HepG2 (cell line): ENCODE data around the gene NUDT3. TPM values are rescaled to one million over a fixed set of nuclear protein-coding genes. Genes with fewer than 3 reads are reported as not detected.

ENCODE experiments used
- ATAC-seq: fragments of 200-7000 bp; cut with Tn5 transposase; 3 replicates; pipeline ENCODE4 v1.9.1; 2020; ENCODE audit warnings: mild to moderate bottlenecking, moderate library complexity
- BruUV-seq: library from RNA; stranded (reverse); fragments of 400-500 nt; replicated peaks from 2 replicates; lab custom pipeline; 2021; lab: Mats Ljungman, UMichigan
- CTCF ChIA-PET: fragments of 300-600 bp; formaldehyde crosslinking; extraction: SDS; loops from one replicate; lab custom pipeline; 2021; ENCODE audit warnings: low total read pairs, inconsistent platforms, low intra/inter-chr PET ratio; lab: Yijun Ruan, JAX
- POLR2A ChIA-PET: fragments of 350-600 bp; sonication (Branson Sonifier 250); formaldehyde crosslinking; loops from one replicate; lab custom pipeline; 2020; ENCODE audit warnings: antibody characterized with exemption, inconsistent platforms; lab: Yijun Ruan, JAX
- DNase-seq: peaks from one replicate; pipeline ENCODE4 v3.0.0-alpha.2; 2015; ENCODE audit warnings: low spot score
- FAIRE-seq: peaks from 3 replicates; lab custom pipeline; 2011; peaks lifted over from hg19 to GRCh38; lab: Jason Lieb, UNC
- H2AFZ ChIP-seq: one replicate; pipeline ENCODE4 v1.6.1; 2011; ENCODE audit warnings: low read length, inconsistent platforms
- H3K27ac ChIP-seq: fragments of 300-600 bp; 3 replicates; pipeline ENCODE4 v1.8.0; 2011; ENCODE audit warnings: mixed run types, mild to moderate bottlenecking, mixed read lengths, low read length, inconsistent platforms; ENCODE audit not compliant: insufficient read depth; ENCODE audit errors: extremely low read length
- H3K27me3 ChIP-seq, 2 experiments: fragments of 200-600 bp in 1 of 2; 2 replicates in 1 of 2; 3 replicates in 1 of 2; pipeline versions ENCODE4 v1.6.0 to v1.8.0; 2011; ENCODE audit warnings: low read length in 2 of 2, mild to moderate bottlenecking in 2 of 2, moderate library complexity in 2 of 2, inconsistent platforms in 1 of 2; ENCODE audit not compliant: insufficient read depth in 2 of 2, control insufficient read depth in 1 of 2
- H3K36me3 ChIP-seq, 2 experiments: fragments of 200-600 bp in 1 of 2; replicated peaks in 1 of 2; 2 replicates in 1 of 2; 3 replicates in 1 of 2; pipeline versions ENCODE4 v1.5.1 to v1.8.0; 2011; ENCODE audit warnings: low read length in 2 of 2, inconsistent platforms in 1 of 2; ENCODE audit not compliant: insufficient read depth in 2 of 2, control insufficient read depth in 1 of 2
- H3K4me1 ChIP-seq: 2 replicates; pipeline ENCODE4 v1.5.1; 2012; ENCODE audit warnings: low read length, inconsistent platforms; ENCODE audit not compliant: insufficient read depth
- H3K4me2 ChIP-seq: 2 replicates; pipeline ENCODE4 v1.6.0; 2011; ENCODE audit warnings: low read depth, low read length, inconsistent platforms
- H3K4me3 ChIP-seq, 3 experiments: fragments of 200-600 bp in 1 of 3; sonication (generic), shearing (Covaris generic) in 1 of 3; replicated peaks in 1 of 3; 2 replicates each; pipeline ENCODE4 v1.5.1; 2011 to 2016; ENCODE audit warnings: low read length in 3 of 3, inconsistent platforms in 2 of 3, low read depth in 2 of 3, mild to moderate bottlenecking in 2 of 3, control low read depth in 1 of 3, mixed read lengths in 1 of 3; ENCODE audit not compliant: insufficient read depth in 1 of 3
- H3K79me2 ChIP-seq: one replicate; pipeline ENCODE4 v1.6.1; 2011; ENCODE audit warnings: low read length, inconsistent platforms; ENCODE audit not compliant: insufficient read depth
- H3K9ac ChIP-seq: 2 replicates; pipeline ENCODE4 v1.6.0; 2011; ENCODE audit warnings: mild to moderate bottlenecking, low read depth, low read length, inconsistent platforms; ENCODE audit not compliant: insufficient read depth
- H3K9me3 ChIP-seq: 2 replicates; pipeline ENCODE4 v1.5.1; 2012; ENCODE audit warnings: mild to moderate bottlenecking, low read length
- H4K20me1 ChIP-seq: 2 replicates; pipeline ENCODE4 v1.6.0; 2011; ENCODE audit warnings: inconsistent platforms, mild to moderate bottlenecking, low read length, moderate library complexity; ENCODE audit not compliant: insufficient read depth
- JARID2 ChIP-seq: sonication (generic); formaldehyde crosslinking; IDR thresholded peaks from 2 replicates; pipeline ENCODE4 v1.8.1; 2023; ENCODE audit warnings: missing genetic modification reagents, inconsistent platforms; ENCODE audit not compliant: insufficient replicate concordance
- MEF2D ChIP-seq: sonication (generic); formaldehyde crosslinking; IDR thresholded peaks from 2 replicates; pipeline ENCODE4 v1.5.1; 2020; ENCODE audit warnings: mild to moderate bottlenecking, missing genetic modification reagents
- NFKBIZ ChIP-seq: IDR thresholded peaks from 2 replicates; pipeline ENCODE4 v1.6.1; 2018; ENCODE audit warnings: missing genetic modification reagents, missing compliant biosample characterization
- PHF21A ChIP-seq: sonication (generic); formaldehyde crosslinking; IDR thresholded peaks from 2 replicates; pipeline ENCODE4 v1.5.0; 2020; ENCODE audit warnings: mild to moderate bottlenecking, missing genetic modification reagents
- SCMH1 ChIP-seq: sonication (generic); formaldehyde crosslinking; IDR thresholded peaks from 2 replicates; pipeline ENCODE4 v1.9.0; 2021; ENCODE audit warnings: missing genetic modification reagents, mild to moderate bottlenecking, borderline replicate concordance
- SNAPC4 ChIP-seq: sonication (generic); formaldehyde crosslinking; IDR thresholded peaks from 2 replicates; pipeline ENCODE4 v1.4.0; 2020; ENCODE audit warnings: mild to moderate bottlenecking, missing genetic modification reagents
- ZNF407 ChIP-seq: sonication (generic); formaldehyde crosslinking; IDR thresholded peaks from one replicate; pipeline ENCODE4 v1.5.1; 2020; ENCODE audit warnings: mild to moderate bottlenecking, missing genetic modification reagents; ENCODE audit errors: not compliant biosample characterization
- WGBS: methylation state at CpG from one replicate; pipeline ENCODE4 v1.1.6; 2017; ENCODE audit warnings: low lambda C conversion rate; 5-methylcytosine and 5-hydroxymethylcytosine counted together
- in situ Hi-C: cut with HindIII; loops from 2 replicates; pipeline ENCODE4 v1.10.0; 2017; ENCODE audit warnings: low pct_unique_long_range_greater_than_20kb; ENCODE audit not compliant: extremely low pct_ligation_motif_present
- intact Hi-C: fragments of 100-400 bp; cut with micrococcal nuclease; formaldehyde crosslinking; loops from one replicate; pipeline ENCODE4 v1.10.0; 2022; ENCODE audit not compliant: unreplicated experiment
- polyA plus RNA-seq, 8 experiments: library from polyadenylated mRNA; depleted of rRNA in 3 of 8; stranded (reverse) in 7 of 8; unstranded in 1 of 8; fragments of >200 nt; fragmentation: Illumina TruSeq in 4 of 8; extraction: Trizol in 4 of 8; gene quantifications; 2 replicates each; pipeline versions ENCODE4 v1.2.1 to v1.2.3, GENCODE V29; 2011 to 2016; ENCODE audit warnings: low read depth in 4 of 8, missing spikeins in 1 of 8, mixed read lengths in 1 of 8; ENCODE audit not compliant: insufficient read depth in 1 of 8
- total RNA-seq, 5 experiments: library from RNA; depleted of rRNA; stranded (reverse); fragments of >200 nt; fragmentation: Illumina TruSeq; extraction: Trizol; gene quantifications; 2 replicates each; pipeline ENCODE4 v1.2.3, GENCODE V29; 2016; ENCODE audit warnings: low read depth in 1 of 5

Gene NUDT3
- total and polyA plus RNA-seq, 2 of the 13 experiments (the other 11 are each of a cell fraction or from before 2014, with no cell fraction given) = 20.2 to 20.6 TPM

DNA sequence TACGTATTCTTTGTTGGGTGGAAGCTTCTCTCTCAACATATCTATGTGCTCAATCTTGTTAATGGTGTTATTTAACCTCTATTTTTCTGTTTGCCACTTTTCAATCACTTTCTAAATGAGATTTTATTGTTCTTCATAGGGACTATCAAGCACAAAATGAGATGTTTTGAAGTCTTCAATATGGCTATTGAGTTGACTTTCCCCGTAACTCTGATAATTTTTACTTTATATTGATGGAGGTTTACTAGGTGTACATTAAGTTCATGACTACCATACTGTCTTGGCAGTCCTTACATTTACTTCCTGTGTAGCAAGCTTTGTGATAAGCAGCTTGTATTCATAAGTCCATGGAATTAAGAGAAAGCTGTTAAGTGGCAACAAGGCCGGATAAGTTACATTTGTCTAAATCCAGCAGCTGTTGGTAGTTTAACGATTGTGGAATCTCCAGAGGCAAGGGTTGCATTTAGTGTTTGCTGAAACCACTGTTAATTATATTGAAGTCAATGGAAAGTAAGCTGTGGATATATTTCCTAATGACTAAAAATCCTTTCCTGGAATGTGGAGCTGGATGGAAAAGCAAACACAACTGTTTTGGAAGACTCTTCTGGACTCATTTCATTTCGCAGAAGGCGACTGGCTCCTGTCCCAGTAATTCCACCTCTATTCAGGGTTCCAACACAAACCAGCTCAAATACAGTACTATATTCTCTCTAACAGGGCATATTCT, 86.3 kb downstream of the NUDT3 start (continued):
- TF ChIP-seq SNAPC4 (CRISPR knock-in tag) = no peak

GRCh38 chr6:34305497-34305896, 87.0 kb downstream of the NUDT3 start:
- no peak overlapping the region for H3K4me2 ChIP-seq
- no peak overlapping the region for H3K4me3 ChIP-seq
- BruUV-seq = TSS peak; percentile 32
- no peak for TF ChIP-seq ZNF407 (CRISPR knock-in tag)
- no peak for TF ChIP-seq SCMH1 (CRISPR knock-in tag)
- TF ChIP-seq NFKBIZ (CRISPR knock-in tag) = no peak
- no peak for TF ChIP-seq JARID2 (CRISPR knock-in tag)
- no peak for TF ChIP-seq MEF2D (CRISPR knock-in tag)
- no peak for TF ChIP-seq PHF21A
- intact Hi-C loops (no loop called here), in situ Hi-C loops (no loop called here)
- peaks cover 6% of the 10 kb centered on the region; the same call in 1 of the 2 replicates for H4K20me1 ChIP-seq
- peaks cover 21% of the 10 kb centered on the region for H3K79me2 ChIP-seq
- H2AFZ ChIP-seq = no peak overlapping the region
- no peak overlapping the region for H3K27ac ChIP-seq
- FAIRE-seq (no peak), DNase-seq (no peak), ATAC-seq (no peak)
- ChIA-PET CTCF (no interaction called here), POLR2A (no interaction called here)
- 96% methylated on average over 2 of the region's 2 CpGs for WGBS
- no peak overlapping the region for H3K9ac ChIP-seq
- peaks cover 22% of the 10 kb centered on the region for H3K4me1 ChIP-seq
- peaks cover 0 to 6% of the 10 kb centered on the region in 2 experiments; a peak in 2 of 5 replicates for H3K36me3 ChIP-seq
- no peaks in the 10 kb centered on the region for H3K27me3 ChIP-seq
- H3K9me3 ChIP-seq = no peaks in the 10 kb centered on the region
